ENCODE results near the gene NR5A1.

The NR5A1 gene

GRCh38 chr9:124488641-124489210 lies 18.5 kb downstream of the NR5A1 start:
- no peak for DNase-seq (ENCODE audit: low spot score)

GRCh38 chr9:124487260-124488182 lies 19.7 kb downstream of the NR5A1 start:
- H3K4me1 Mint-ChIP-seq (ENCODE audit: low read depth) = no peaks in the 10 kb centered on the region

More at GRCh38 chr9:124488641-124489210, 18.5 kb downstream of the NR5A1 start:
- no peaks in the 10 kb centered on the region for H3K4me1 Mint-ChIP-seq (ENCODE audit: low read depth)
- H3K9me3 Mint-ChIP-seq = no peaks in the 10 kb centered on the region
- no peaks in the 10 kb centered on the region for H3K27me3 Mint-ChIP-seq (ENCODE audit: low read depth)
- no peak overlapping the region for H3K27ac Mint-ChIP-seq
- H3K36me3 Mint-ChIP-seq (ENCODE audit: low read depth) = no peaks in the 10 kb centered on the region
- no peak overlapping the region for H3K4me3 Mint-ChIP-seq

GRCh38 chr9:124486778-124487259 lies 20.4 kb downstream of the NR5A1 start:
- Mint-ChIP-seq H3K36me3 (ENCODE audit: low read depth) (no peaks in the 10 kb centered on the region), H3K27ac (no peak overlapping the region), H3K9me3 (no peaks in the 10 kb centered on the region), H3K4me3 (no peak overlapping the region), H3K27me3 (ENCODE audit: low read depth) (no peaks in the 10 kb centered on the region), H3K4me1 (ENCODE audit: low read depth) (no peaks in the 10 kb centered on the region)
- DNase-seq (ENCODE audit: low spot score) = no peak

More at GRCh38 chr9:124487260-124488182, 19.7 kb downstream of the NR5A1 start:
- Mint-ChIP-seq H3K9me3 (no peaks in the 10 kb centered on the region), H3K4me3 (no peak overlapping the region), H3K36me3 (ENCODE audit: low read depth) (no peaks in the 10 kb centered on the region), H3K27me3 (ENCODE audit: low read depth) (no peaks in the 10 kb centered on the region), H3K27ac (no peak overlapping the region)
- no peak for DNase-seq (ENCODE audit: low spot score)

GRCh38 chr9:124485936-124486335 lies 21.3 kb downstream of the NR5A1 start:
- H3K9me3 Mint-ChIP-seq = no peaks in the 10 kb centered on the region

GRCh38 chr9:124485201-124485600 lies 22.0 kb downstream of the NR5A1 start:
- H3K4me3 Mint-ChIP-seq = no peak overlapping the region
- no peak overlapping the region for H3K27ac Mint-ChIP-seq
- H3K36me3 Mint-ChIP-seq (ENCODE audit: low read depth) = no peaks in the 10 kb centered on the region
- DNase-seq (ENCODE audit: low spot score) = no peak
- no peaks in the 10 kb centered on the region for H3K9me3 Mint-ChIP-seq
- H3K27me3 Mint-ChIP-seq (ENCODE audit: low read depth) = no peaks in the 10 kb centered on the region
- H3K4me1 Mint-ChIP-seq (ENCODE audit: low read depth) = no peaks in the 10 kb centered on the region

More at GRCh38 chr9:124485936-124486335, 21.3 kb downstream of the NR5A1 start:
- H3K27me3 Mint-ChIP-seq (ENCODE audit: low read depth) = no peaks in the 10 kb centered on the region
- no peaks in the 10 kb centered on the region for H3K36me3 Mint-ChIP-seq (ENCODE audit: low read depth)
- H3K4me3 Mint-ChIP-seq = no peak overlapping the region
- no peaks in the 10 kb centered on the region for H3K4me1 Mint-ChIP-seq (ENCODE audit: low read depth)
- H3K27ac Mint-ChIP-seq = no peak overlapping the region
- DNase-seq (ENCODE audit: low spot score) = no peak

DNA sequence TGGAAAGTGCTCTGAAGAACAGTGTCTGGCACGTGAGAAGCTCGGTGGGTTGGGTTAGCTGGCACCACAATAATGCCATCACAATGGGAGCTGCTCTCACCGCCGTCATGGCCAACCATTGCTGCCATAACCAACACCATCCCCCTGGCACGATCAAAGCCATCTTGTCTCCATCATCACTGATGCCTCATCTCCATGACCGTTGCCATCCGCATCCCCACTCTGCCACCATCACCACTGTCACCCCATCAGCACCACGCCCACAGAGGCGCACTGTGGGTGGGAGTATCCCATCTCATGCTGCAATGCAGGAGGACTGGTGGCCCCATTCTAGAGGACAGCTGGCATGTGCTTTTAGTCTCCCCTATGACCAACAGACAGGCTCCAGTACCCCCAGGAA lies 23.7 kb downstream of the NR5A1 start:
- Mint-ChIP-seq H3K27me3 (ENCODE audit: low read depth) (peaks cover 7% of the 10 kb centered on the region), H3K4me3 (no peak overlapping the region), H3K27ac (no peak overlapping the region), H3K9me3 (no peaks in the 10 kb centered on the region), H3K4me1 (ENCODE audit: low read depth) (no peaks in the 10 kb centered on the region), H3K36me3 (ENCODE audit: low read depth) (no peaks in the 10 kb centered on the region)
- no peak for DNase-seq (ENCODE audit: low spot score)

GRCh38 chr9:124482431-124483031 lies 24.7 kb downstream of the NR5A1 start:
- Mint-ChIP-seq H3K4me3 (no peak overlapping the region), H3K27ac (no peak overlapping the region), H3K9me3 (no peaks in the 10 kb centered on the region), H3K27me3 (ENCODE audit: low read depth) (peaks cover 12% of the 10 kb centered on the region), H3K4me1 (ENCODE audit: low read depth) (no peaks in the 10 kb centered on the region), H3K36me3 (ENCODE audit: low read depth) (no peaks in the 10 kb centered on the region)
- DNase-seq (ENCODE audit: low spot score) = no peak

- H3K9me3 Mint-ChIP-seq = no peaks in the 10 kb centered on the region
- no peak overlapping the region for H3K4me3 Mint-ChIP-seq
- no peaks in the 10 kb centered on the region for H3K4me1 Mint-ChIP-seq (ENCODE audit: low read depth)
- no peak overlapping the region for H3K27ac Mint-ChIP-seq
- H3K36me3 Mint-ChIP-seq (ENCODE audit: low read depth) = no peaks in the 10 kb centered on the region
- no peak for DNase-seq (ENCODE audit: low spot score)
- H3K27me3 Mint-ChIP-seq (ENCODE audit: low read depth) = peaks cover 12% of the 10 kb centered on the region
Observed at GRCh38 chr9:124481115-124481514, 26.1 kb downstream of the NR5A1 start.

- no peak overlapping the region for H3K4me3 Mint-ChIP-seq
- DNase-seq (ENCODE audit: low spot score) = no peak
- no peaks in the 10 kb centered on the region for H3K9me3 Mint-ChIP-seq
- H3K27me3 Mint-ChIP-seq (ENCODE audit: low read depth) = peaks cover 12% of the 10 kb centered on the region
- no peaks in the 10 kb centered on the region for H3K4me1 Mint-ChIP-seq (ENCODE audit: low read depth)
- no peak overlapping the region for H3K27ac Mint-ChIP-seq
- H3K36me3 Mint-ChIP-seq (ENCODE audit: low read depth) = no peaks in the 10 kb centered on the region
Observed at GRCh38 chr9:124480621-124480981, 26.6 kb downstream of the NR5A1 start.

DNA sequence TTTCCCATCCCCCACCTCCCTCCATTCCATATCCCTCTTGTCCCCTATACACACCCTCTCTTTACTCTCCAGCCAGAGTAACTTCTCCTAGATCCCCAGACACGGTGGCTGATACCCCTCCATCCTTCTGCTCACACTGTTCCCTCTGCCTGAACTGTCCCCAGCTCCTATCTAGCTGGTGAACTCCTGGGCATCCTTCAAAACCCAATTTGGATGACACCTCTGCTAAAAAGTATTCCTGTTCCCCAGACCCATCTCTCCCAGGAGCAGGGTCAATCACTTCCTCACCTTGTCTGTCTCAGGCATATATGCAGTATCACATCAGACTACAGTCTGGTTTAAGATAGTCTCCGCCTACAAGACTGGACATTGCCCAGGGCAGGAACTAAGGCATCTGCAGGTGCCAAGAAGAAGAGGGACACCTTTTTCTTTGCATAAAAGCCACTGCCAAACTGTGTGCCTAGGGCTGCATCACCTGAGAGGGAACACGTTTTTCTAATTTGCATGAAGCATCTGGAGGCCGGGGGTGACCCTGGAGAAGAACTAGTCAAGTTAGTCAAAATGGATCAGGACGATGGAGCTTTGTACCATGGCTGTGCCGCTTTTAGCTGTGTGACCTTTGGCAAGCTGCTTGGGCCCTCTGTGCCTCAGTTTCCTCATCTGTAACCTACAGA lies 27.1 kb downstream of the NR5A1 start:
- Mint-ChIP-seq H3K27ac (no peak overlapping the region), H3K4me3 (no peak overlapping the region), H3K27me3 (ENCODE audit: low read depth) (peaks cover 12% of the 10 kb centered on the region), H3K36me3 (ENCODE audit: low read depth) (no peaks in the 10 kb centered on the region), H3K4me1 (ENCODE audit: low read depth) (no peaks in the 10 kb centered on the region), H3K9me3 (no peaks in the 10 kb centered on the region)
- DNase-seq (ENCODE audit: low spot score) = no peak

DNA sequence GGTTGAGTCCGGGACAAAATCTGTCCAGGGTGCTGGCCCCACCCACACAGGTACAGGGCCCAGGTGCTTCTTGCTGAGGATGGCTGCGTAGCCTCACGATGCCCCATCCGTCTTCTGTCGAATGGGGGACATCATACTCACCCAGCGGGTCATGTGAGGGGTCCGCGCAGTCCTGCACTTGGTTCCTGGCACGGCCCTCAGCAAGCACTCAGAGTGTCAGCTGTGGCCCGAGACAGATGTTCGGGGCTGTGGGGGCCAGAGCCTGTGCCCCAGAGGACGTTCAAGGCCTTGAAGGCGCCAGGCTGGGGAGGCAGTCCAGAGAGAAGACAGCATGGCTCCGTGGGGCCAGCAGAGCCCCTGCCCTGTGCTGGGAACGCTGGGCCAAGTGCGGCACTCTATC lies 27.8 kb downstream of the NR5A1 start:
- no peak overlapping the region for H3K4me3 Mint-ChIP-seq
- H3K9me3 Mint-ChIP-seq = no peaks in the 10 kb centered on the region
- no peaks in the 10 kb centered on the region for H3K36me3 Mint-ChIP-seq (ENCODE audit: low read depth)
- H3K4me1 Mint-ChIP-seq (ENCODE audit: low read depth) = no peaks in the 10 kb centered on the region
- no peak overlapping the region for H3K27ac Mint-ChIP-seq
- H3K27me3 Mint-ChIP-seq (ENCODE audit: low read depth) = peaks cover 12% of the 10 kb centered on the region
- DNase-seq (ENCODE audit: low spot score) = no peak

DNA sequence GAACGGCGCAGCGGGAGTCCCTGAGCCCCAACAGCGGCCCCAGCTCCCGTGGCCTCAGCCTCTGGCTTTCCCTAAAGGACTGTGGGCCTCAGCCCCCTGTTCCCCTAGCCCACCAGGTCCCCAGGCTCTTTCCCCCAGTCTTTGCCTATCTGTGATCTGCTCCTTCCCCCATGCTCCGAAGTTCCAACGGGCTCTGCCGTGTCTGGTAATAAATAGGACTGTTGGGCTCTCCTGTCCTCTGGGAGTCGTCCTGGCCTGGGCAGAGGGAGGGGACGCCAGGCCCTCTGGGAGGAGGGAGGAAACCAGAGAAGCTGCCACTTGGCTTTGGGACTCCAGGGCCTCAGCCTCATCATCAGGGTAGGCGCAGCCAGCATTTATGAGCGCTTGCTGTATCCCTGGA lies 28.8 kb downstream of the NR5A1 start:
- no peak overlapping the region for H3K27ac Mint-ChIP-seq
- DNase-seq (ENCODE audit: low spot score) = no peak
- no peak overlapping the region for H3K4me3 Mint-ChIP-seq
- H3K27me3 Mint-ChIP-seq (ENCODE audit: low read depth) = peaks cover 12% of the 10 kb centered on the region
- no peaks in the 10 kb centered on the region for H3K9me3 Mint-ChIP-seq
- H3K4me1 Mint-ChIP-seq (ENCODE audit: low read depth) = no peaks in the 10 kb centered on the region
- no peaks in the 10 kb centered on the region for H3K36me3 Mint-ChIP-seq (ENCODE audit: low read depth)

GRCh38 chr9:124477648-124478285 lies 29.4 kb downstream of the NR5A1 start:
- DNase-seq (ENCODE audit: low spot score) = no peak
- Mint-ChIP-seq H3K36me3 (ENCODE audit: low read depth) (no peaks in the 10 kb centered on the region), H3K4me1 (ENCODE audit: low read depth) (no peaks in the 10 kb centered on the region), H3K27me3 (ENCODE audit: low read depth) (peaks cover 12% of the 10 kb centered on the region), H3K4me3 (no peak overlapping the region), H3K9me3 (no peaks in the 10 kb centered on the region), H3K27ac (no peak overlapping the region)

All from T-helper 2 cell treated with Interferon-gamma antibody and Interleukin-4, amounts not matched to agents 5 μg/mL and 100 μg/mL, for 36 hours (primary cell).